HFFc6 (cell line): ENCODE data around the gene KANSL3. TPM values are rescaled to one million over a fixed set of nuclear protein-coding genes. Genes with fewer than 3 reads are reported as not detected.

Experiments
- DNase-seq: peaks from one replicate; pipeline ENCODE4 v3.0.0-alpha.2; 2018
- H3K27ac Mint-ChIP-seq: 2 replicates; pipeline ENCODE4 v1.8.0; 2020; ENCODE audit warnings: mild to moderate bottlenecking, mixed read lengths
- H3K27me3 Mint-ChIP-seq: 2 replicates; pipeline ENCODE4 v1.8.0; 2021; ENCODE audit warnings: mild to moderate bottlenecking, moderate library complexity, mixed read lengths; ENCODE audit not compliant: insufficient read depth
- H3K36me3 Mint-ChIP-seq: 2 replicates; pipeline ENCODE4 v1.8.0; 2021; ENCODE audit warnings: low read depth, mixed read lengths
- H3K4me1 Mint-ChIP-seq: 2 replicates; pipeline ENCODE4 v1.8.0; 2020; ENCODE audit warnings: low read depth, mixed read lengths
- H3K4me3 Mint-ChIP-seq: 2 replicates; pipeline ENCODE4 v1.8.0; 2020; ENCODE audit warnings: mild to moderate bottlenecking, moderate library complexity, mixed read lengths
- H3K9me3 Mint-ChIP-seq: 2 replicates; pipeline ENCODE4 v1.8.0; 2020; ENCODE audit warnings: mild to moderate bottlenecking, mixed read lengths
- CTCF ChIP-seq: fragments of 200-600 bp; sonication (generic); IDR thresholded peaks from 2 replicates; pipeline ENCODE4 v1.5.0; 2021; ENCODE audit warnings: antibody characterized with exemption, mild to moderate bottlenecking
- total RNA-seq, 6 experiments: library from RNA; stranded (reverse); fragmentation: NEBNext Ultra II Directional; extraction: Animal tissue kit (Norgen Biotek cat#: 25700); gene quantifications; 2 replicates in 1 of 6; 3 replicates in 5 of 6; pipeline ENCODE4 v1.2.3, GENCODE V29; 2021

KANSL3 gene
- total RNA-seq, 6 experiments from 2014 or later: 19.3 to 28.3 (median 26.7) TPM

- DNase-seq: no peak
- no peak overlapping the region for H3K27ac Mint-ChIP-seq
- no peak overlapping the region for H3K4me3 Mint-ChIP-seq
- peaks cover 25% of the 10 kb centered on the region for H3K36me3 Mint-ChIP-seq
- peaks cover 2% of the 10 kb centered on the region; the same call in 1 of the 2 replicates for H3K27me3 Mint-ChIP-seq
- H3K9me3 Mint-ChIP-seq: no peaks in the 10 kb centered on the region
- TF ChIP-seq CTCF: no peak
- H3K4me1 Mint-ChIP-seq: peaks cover 18% of the 10 kb centered on the region
Measured at GRCh38 chr2:96546321-96546720, 91.8 kb downstream of the KANSL3 start.

Other genes with a start within 250 kb of the KANSL3 start
- gene NEURL3, start 133.0 kb downstream of the KANSL3 start, total RNA-seq: not detected
- 10 to 100 TPM in 3 of 6 experiments, 1 to 10 TPM in 3; 9.6 to 13.6 (median 10.0) TPM for gene ARID5A, start 101.6 kb downstream of the KANSL3 start, total RNA-seq
- gene FER1L5, start 4.5 kb upstream of the KANSL3 start, total RNA-seq: not detected
- gene LMAN2L, start 101.8 kb upstream of the KANSL3 start, total RNA-seq: 10 to 100 TPM; 24.3 to 27.7 (median 26.4) TPM
- gene CNNM4, start 122.6 kb upstream of the KANSL3 start, total RNA-seq: 1 to 10 TPM; 4.4 to 5.4 (median 5.1) TPM
- 1 to 10 TPM; 6.3 to 10.0 (median 8.5) TPM for gene CNNM3, start 178.0 kb upstream of the KANSL3 start, total RNA-seq
- gene ANKRD23, start 205.7 kb upstream of the KANSL3 start, total RNA-seq: 1 to 10 TPM in 4 of 6 experiments, under 1 TPM in 2; 0.71 to 1.8 (median 1.3) TPM
- 10 to 100 TPM; 14.7 to 16.3 (median 15.3) TPM for gene ANKRD39, start 219.7 kb upstream of the KANSL3 start, total RNA-seq
- gene SEMA4C, start 231.8 kb upstream of the KANSL3 start, total RNA-seq: 10 to 100 TPM; 11.6 to 13.7 (median 12.7) TPM